GM12873 (cell line): ENCODE measurements around the gene TTC27.

ENCODE experiments used
- CTCF ChIP-seq: IDR thresholded peaks from 2 replicates; pipeline ENCODE4 v1.5.1; 2012; ENCODE audit warnings: low read depth, mild to moderate bottlenecking, moderate library complexity, low read length, control low read depth; ENCODE audit not compliant: insufficient read depth; ENCODE audit errors: missing control alignments

TTC27 gene

DNA sequence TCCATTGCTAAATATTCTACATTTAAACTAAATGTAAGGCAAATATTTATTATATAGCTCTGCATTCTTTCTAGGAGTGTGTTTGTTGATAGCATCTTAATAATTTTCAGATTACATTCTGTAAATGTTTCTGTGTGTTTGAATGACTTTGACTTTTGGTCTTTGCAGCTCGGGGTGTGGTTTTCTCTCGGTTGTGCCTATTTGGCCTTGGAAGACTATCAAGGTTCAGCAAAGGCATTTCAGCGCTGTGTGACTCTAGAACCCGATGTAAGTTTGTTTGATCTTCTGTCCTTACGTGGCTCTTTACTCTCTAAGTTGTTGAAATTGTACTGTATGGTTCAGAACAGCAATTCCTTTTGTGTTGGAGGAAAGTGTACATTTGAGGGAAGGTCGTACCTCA, 149.9 kb downstream of the TTC27 start:
- no peak for TF ChIP-seq CTCF

- TF ChIP-seq CTCF: no peak
Measured at GRCh38 chr2:32780961-32781360, 153.1 kb downstream of the TTC27 start.

GRCh38 chr2:32783469-32783868, 155.6 kb downstream of the TTC27 start:
- TF ChIP-seq CTCF: no peak

DNA sequence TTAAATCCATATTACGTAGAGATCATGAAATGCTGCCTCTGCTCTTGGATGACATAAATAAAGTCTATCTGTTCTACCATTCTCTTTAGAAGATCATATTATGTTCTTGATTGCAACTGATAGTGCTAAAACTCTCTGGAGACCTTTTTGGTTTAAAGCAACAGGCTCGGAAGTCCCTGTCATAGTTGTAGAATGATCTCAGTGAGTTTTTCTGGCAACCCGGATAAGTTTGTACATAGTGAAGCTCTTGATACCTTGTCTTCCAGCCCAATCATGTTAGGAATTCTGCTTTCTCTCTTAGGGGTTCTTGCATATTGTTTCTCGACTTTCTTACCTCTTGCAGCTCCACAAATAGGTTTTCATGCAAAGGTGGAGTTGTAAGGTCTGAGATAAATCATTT, 156.1 kb downstream of the TTC27 start:
- no peak for TF ChIP-seq CTCF

DNA sequence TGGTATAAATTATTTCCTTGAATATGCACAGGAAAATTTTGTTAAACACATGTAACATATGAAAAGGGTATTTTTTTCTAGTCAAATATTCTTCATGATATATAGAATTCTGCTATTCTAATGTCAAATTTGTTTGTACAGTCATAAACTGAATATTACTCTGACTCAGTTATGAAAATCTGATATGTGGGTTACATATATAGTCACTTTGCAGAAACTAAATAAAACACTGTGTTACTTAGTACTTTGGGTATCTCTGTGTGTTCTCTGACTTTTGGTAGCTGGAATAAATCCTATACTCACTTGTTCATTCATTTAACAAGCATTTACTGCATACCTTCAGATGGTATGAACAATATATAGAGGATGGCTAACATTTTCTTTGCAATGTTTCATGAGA, 159.4 kb downstream of the TTC27 start:
- no peak for TF ChIP-seq CTCF

DNA sequence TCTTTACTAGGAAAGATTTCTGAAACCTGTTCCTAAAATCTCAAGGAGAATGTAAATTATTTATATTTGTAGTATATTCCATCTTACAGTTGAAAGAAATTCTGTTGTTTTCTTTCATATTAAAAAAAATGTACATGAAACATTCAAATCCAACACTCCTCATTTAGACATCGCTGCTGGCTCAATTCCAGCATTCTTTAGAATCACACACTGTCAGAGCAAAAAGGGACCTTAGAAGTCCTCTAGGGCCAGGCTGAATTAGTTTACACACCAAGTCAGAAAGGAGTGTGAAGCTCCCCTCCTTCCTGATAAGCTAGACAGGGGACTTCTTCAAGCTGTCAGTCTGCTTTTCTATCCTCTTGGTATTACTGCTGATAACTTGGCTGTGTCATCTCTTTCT, 160.3 kb downstream of the TTC27 start:
- TF ChIP-seq CTCF: no peak

GRCh38 chr2:32792416-32792815, 164.6 kb downstream of the TTC27 start:
- TF ChIP-seq CTCF: no peak

DNA sequence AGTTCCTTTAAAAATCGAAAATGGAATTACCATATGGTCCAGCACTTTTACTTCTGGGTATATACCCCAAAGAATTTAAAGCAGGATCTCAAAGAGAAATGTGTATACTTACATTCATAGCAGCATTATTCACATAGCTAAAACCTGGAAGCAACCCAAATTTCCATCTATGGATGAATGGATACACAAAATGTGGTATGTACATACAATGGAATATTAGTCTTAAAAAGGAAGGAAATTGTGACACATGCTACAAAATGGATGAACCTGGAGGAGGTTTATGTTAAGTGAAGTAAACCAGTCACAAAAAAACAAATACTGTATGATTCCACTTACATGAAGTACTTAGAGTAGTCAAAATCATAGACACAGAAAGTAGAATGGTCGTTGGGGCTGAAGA, 171.0 kb downstream of the TTC27 start:
- no peak for TF ChIP-seq CTCF
